ENCODE measurements around the gene ASCL5.

The ASCL5 gene

DNA sequence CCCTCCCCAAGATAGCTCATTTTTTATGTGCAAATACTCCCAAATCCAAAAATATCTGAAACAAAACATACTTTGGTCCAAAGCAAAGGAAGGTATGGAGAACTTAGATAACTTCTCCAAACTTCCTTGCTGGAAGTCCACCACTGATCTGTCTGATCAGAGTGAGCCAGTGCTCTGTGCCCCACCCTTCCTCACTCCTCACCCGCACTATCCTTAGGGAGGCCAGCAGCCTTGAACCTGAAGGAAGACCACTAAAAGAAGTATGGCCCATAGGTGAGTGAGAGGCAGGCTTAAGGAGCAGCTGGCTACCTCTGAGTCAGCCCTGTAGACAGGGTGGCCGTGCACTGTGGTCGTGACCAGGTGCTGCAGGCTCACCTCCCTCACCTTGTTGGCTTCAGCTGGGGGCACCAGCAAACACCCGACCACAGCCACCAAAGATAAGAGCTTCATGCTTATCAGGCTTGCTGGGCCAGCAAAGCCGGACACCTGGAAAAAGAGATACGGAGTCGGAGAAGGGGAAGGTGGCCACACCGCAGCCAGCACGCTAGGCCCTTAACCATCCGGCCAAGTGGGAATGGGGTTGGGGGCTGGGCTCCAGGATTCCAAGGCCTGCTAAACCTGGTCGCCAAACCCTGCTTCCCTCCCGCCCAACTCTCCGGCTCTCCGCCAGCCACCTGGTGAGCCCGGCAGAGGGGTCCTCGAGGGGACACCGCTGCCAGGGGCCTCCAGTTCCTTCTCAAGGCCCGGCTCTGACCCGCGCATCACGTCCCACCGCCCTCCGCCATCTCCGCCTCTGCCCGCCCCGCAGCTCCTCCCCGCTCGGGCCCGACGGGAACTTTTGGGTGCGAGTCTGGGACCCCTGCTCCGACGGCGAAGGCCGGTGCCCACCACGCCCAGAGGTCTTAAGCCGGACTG, 26.7 kb upstream of the ASCL5 start:
- DNase-seq = peak; percentile 85

DNA sequence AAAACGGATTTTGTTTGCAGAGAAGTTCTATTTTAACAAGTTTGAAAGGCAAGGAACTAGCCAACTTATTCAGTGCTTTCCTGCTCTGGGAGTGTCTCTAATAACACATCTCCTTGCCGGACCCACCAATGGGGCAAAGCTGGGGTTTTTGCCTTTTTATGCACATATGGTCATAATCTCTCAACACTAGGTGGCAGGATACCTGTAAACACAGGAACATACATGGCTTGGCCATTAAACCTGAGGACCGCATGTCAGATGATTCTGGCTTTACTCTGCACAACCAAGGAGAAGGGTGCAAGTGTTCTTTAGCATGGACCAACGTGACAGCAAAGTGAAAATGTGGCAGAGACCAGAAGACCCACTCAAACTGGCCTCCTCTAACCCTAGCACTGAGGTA, 22.4 kb upstream of the ASCL5 start:
- DNase-seq = no peak

DNA sequence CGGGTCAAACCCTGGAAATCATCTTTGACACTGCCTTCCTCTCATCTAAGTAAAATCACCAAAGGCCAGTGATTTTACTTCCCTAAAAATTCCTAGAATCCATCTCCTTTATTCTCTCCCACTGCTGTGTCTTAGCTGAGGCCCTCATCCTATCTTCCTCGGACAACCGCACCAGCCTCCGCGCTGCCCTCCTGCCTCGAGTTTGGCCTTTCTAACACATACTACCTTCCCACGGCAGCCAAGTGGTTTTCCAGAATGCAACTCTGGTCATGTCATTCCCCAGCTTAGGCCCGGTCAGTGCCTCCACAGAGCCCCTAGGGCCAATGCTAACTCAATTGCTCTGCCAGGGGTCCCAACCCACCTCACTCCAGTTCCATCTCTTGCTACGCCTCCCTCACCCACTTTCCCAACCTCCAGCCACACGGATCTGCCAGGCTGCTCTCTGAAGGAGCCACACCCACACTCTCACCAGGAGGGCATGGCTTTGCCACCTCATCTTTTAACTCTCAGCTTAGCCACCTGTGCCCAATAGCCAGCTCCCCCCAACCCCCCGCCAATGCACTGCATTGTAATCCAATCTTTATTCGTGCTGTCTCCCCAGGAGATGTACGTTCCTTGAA, 20.5 kb upstream of the ASCL5 start:
- no peak for DNase-seq

DNA sequence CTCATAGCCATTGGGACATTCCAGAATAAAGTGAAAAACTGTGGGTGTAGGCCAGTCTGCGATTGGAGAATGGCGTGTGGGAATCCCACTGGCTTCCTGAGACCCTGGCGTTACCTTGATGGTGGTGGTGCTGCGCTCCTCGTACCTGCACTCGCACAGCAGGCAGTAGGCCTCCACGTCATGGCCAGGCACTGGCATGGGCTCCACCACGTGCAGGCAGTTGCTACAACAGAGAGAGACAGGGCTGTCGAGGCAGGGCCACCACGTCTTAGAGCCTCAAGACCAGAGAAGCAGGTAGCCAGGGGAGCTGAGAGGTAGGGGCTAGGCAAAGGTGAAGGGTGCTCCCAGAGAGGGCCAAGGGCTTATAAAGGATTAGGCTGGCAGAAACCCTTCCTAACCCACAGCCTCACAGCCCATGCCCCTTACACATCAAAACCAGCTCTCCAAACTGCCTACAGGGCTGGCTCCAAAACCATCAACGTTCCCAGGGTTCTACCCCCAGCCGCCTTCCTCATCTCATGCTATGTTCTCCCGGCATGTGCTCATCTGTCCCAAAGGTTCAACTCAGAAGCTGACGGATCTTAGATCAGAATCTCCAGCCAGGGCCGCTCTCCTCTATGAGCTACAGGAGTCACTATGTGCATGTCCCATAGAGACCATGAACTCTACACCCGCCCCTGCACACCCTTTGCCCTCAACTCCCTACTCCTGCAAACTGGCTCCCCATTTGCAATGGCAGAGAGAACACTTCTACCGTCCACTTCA, 19.8 kb upstream of the ASCL5 start:
- DNase-seq = no peak

DNA sequence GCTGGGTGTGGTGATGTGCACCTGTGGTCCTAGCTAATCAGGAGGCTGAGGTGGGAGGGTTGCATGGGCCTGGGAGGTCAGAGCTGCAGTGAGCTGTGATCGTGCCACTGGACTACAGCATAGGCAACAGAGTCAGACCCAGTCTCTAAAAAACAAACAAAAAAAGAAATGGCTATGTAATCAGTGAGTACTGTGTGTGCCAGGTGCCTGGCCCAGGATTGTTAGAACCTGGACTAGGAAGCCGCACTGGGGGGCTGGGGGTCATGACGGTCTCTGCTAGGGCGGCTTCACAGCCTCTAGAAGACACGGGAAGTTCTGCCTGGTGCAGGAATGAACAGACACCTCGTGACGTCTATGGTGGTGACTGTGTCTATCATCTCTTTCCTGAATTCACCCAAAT, 18.8 kb upstream of the ASCL5 start:
- DNase-seq = no peak

DNA sequence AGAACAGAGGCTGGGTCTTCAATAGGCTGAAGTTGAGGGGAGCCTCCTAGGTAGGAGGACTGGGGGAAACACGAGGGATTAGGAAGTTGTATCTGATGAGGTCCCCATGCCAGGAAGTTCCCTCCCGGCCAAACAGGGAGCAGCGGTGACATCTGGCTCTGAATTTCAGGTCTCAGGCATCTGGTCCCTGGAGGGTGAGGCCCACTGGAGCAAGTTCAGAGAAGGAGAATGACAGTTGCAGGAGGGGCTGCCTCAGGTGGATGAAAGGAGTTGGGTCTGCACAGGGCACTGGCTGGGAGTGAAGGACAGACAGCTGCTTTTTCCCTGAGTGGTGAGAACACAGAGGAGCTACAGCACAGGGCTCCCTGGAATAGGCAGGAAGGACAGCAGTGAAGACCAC, 18.1 kb upstream of the ASCL5 start:
- no peak for DNase-seq

DNA sequence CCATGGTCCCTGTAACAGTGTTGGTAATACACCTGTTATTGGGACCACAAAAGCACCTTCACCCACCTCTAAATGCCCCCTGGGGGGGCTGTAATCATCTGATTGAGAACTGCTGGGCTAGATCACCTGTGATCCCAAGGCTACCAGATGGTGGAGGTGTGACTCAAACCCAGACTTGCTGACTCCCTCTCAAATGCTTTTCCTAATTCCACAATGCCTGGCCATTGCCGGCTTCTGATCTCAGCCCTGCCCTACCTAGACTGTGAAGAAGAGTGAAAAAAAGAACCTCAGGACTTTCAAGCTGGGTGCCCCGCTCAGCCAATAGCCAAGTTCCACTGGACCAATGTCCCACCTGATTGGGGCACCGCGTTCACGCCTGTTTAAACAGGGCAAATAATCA, 17.7 kb upstream of the ASCL5 start:
- DNase-seq = no peak

DNA sequence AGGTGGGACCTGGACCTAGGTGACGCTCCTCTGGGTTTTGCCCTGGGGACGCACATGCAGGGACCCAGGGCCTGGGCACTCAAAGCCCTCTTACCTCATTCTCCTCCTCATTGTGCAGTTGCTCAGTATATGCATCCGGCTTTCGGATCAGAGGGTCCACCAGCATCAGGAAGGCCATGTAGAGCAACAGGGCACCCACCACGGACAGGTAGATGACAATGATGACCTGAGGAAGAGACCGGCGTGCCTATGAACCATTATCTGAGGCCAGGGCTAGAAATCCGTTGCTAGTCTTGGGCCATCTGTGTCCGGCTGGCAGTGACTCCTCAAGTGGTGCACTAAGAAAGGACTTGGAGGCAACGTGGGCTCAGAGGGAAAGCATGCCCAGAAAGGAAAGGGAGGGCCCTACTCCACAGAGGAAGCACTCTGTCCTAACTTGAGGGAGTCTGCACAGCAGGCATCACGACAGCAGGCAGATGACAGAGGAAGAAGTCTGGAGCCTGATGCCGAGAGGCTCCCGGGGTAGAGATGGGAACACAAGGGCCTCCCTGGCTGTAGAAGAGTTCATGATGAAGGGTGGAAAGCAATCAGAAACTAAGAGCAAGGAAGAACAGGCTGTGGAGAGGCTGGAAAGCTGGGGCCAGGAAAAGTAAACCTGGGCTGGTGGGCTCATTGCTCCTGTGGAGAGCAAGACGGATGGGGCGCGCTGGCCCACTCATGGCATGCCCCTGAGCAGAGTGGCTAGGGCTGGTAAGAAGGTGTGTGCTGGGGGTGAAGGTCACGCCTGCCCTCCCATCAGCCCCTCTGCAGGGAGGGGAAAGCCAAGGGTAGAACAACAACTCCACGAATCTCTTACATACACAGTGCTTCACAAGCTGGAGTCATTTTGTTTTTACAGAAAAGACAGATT, 17.0 kb upstream of the ASCL5 start:
- no peak for DNase-seq

DNA sequence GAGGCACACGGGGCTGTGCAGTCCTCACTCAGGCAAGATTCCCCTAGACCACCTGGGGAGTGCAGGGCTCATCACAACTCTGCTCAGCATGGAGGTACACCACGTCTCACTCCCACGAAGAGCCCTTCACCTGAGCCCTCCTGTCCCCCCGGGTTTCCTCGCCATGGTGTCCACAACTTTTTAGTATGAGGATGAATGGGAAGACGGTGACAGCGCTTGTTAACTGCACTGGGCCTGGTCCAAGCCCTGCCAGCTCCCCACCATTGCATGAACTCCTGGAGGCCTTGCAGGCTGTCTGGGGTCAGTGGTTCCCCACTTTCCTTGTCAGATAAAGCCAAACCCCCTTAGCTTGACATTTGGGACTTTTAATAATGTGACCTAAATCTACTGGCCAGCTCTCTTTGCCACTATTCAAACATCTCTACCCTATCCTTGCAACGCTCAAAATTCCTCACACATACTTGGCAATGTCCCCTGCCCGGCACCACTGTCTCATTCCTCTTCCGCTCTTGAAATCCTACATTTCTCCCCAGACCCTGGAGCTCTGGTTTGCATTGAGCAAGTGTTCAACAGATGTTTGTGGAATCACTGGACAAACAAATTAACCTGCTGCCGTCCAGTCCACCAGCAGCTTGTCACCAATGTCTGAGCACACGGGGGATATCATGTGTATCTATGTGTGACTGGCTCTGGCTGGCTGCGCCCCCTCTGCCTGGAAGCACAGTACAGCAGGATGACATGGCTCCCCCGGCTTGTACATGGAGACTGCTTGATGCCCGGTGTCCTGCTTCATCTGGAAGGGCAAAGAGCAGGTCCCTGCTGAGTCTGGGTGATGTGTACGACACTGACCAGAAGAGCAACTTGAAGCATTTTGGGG, 16.1 kb upstream of the ASCL5 start:
- no peak for DNase-seq

DNA sequence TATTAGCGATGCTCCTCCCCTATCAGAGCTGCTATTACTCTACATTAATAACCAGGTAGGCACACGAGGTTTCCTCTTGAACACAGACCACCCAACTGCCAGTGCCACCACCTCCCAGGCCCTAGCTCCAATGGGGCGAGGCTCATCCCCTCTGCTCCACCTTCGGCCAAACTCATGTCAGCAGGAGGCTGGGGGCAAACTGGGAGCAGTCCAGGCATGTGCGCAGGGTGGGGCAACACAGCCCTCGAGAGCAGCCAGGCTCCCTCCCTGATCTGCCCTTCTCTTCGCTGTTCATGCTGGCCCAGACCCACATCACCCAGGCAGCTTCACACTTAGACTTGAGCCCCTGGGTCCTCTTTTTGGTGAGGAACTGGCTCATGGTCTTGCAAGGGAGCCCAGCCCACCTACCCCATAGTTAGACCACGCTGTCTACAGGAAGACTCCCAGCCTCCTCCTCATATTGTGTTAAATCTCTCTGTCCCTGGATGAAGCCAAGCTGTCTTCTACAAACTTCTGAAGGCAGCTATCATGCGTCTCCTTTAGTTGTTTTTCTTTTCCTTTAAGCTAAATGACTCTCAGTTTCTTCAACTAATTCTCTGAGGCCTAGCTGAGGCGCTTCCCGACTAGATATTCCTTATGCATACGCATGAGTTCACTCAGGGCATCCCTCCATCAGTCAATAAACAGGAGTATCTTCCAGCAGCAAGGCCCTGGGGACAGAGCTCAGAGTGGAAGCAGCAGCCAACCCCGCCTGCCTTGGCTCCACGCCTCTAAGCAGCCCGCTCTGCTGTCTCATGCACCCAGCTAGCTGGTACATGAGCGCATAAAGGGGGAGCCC, 15.2 kb upstream of the ASCL5 start:
- no peak for DNase-seq

DNA sequence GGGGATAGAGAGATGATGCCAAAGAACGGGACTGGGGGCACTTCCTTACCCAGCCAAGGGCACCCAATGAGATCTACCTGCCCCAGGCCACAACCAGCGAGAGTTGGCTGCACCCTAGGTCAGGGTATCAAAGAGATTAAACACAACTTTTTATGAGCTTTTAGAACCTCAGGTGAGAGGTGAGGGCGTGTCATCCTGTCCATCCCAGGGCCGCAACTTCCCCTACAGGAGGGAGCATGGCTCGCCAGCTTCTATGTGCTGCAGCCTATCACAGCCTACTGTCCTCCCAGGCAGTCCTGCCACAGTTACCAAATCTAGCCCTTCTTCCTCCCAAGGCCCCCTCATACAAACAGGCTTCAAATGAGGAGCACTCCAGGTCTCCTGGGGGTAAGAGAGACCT, 14.4 kb upstream of the ASCL5 start:
- no peak for DNase-seq

DNA sequence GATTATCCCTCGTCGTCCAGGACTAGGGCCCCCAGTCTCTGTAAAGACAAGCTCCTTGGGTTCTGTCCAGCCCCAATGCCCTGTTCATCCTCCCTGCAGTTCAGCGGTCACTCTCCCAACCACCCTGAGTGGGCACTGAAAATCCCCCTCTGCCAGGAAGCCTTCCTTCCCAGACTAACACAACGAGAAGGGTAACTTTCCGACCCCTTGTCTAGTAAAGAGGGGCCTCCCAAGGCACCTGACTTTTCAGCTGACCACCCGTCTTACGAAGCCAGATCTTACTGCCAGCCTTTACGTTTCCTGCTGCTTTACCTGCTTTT, 13.9 kb upstream of the ASCL5 start:
- DNase-seq = no peak

DNA sequence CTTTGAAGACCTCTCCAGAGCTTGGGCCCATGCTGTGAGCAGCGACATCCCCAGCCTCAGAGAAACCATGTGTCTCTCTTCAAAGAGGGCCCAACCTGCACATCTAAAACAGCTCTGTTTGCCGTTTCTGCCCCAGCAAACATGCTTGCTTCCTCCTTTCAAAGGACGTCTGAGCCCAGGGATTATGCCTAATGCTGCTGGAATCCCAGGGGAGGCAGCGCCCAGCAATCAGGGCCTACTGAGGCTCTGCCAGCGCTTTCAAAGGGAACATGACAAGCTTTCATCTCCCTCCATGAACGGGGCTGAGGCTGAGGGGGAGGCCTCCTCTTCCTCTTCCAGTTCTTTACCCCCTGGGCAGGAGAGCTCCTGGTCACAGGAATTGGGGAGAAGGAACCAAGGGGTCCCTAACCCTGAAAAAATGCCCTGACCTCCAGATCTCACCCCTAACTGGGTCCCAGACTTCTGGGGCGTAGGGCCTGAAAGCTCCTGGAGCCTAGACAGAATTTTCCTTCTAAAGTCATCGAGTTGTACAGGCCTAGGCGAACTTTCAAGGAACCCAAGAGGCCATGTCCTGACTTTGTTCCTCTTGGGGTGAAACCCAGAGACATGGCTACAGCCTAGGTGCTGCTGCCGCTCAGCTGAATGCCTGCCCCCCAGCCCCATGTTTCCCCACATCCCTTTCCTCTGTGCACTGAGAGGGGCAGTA, 13.4 kb upstream of the ASCL5 start:
- DNase-seq = no peak

DNA sequence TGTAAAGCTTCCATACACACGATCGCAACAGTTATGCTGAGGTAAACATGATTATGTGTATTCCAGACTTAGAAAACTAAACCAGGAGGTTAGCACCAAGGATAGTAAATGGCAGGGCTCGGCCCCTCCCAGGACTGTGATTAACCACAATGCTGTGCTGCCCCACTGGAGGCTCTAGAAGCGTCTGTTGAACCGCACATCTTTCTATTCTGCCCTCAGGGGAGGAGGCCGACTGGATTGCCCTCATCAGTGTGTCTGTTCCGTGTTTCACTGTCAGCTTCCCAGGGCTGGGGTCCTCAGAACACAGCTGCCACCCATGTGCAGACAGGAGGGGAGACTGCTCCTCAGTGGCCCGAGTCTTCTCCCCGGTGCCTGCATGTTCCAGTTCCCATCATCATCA, 12.8 kb upstream of the ASCL5 start:
- no peak for DNase-seq

DNA sequence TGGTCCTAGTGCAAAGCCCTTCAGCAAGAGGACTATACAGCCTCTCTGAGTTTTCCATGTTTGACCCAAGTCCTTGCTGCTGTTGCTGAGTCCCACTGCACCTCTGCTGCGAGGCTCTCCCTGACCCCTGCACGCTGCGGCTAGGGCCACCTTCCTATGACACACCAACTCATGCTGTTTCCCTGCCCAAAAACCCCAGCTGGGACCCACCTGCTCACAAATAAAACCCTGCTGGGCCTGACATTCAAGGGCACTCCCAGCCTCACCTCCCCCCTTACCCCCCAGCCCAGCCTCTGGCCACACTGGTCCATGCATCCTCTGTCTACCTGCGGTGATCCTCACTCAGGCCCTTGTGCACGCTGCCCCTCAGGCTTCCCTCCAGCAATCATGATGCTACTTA, 12.3 kb upstream of the ASCL5 start:
- DNase-seq = no peak

DNA sequence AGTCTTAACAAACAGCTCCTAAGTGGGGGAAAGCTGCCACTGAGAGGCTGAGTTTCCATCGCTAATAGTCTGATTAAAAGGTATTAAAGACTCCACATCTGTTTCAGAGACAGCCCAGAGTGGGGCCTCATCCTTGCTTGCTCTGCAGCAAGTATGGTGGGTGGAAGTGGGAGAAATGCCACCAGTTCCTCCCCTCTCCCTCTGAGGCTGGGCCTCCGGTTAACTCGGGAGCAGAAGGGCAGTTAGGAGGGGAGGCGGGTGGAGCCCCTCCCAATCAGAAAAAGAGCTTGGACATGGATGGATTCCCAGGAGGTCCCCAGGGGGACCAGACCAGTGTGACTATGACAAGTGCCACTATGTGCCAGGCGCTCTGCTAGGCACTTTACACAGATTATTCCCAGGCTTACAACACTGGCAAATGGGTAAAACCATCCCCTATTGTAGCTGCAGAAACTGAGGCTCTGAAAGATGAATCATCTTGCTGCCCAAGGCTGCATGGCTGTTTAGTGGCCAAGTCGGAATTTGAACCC, 11.4 kb upstream of the ASCL5 start:
- DNase-seq = no peak

DNA sequence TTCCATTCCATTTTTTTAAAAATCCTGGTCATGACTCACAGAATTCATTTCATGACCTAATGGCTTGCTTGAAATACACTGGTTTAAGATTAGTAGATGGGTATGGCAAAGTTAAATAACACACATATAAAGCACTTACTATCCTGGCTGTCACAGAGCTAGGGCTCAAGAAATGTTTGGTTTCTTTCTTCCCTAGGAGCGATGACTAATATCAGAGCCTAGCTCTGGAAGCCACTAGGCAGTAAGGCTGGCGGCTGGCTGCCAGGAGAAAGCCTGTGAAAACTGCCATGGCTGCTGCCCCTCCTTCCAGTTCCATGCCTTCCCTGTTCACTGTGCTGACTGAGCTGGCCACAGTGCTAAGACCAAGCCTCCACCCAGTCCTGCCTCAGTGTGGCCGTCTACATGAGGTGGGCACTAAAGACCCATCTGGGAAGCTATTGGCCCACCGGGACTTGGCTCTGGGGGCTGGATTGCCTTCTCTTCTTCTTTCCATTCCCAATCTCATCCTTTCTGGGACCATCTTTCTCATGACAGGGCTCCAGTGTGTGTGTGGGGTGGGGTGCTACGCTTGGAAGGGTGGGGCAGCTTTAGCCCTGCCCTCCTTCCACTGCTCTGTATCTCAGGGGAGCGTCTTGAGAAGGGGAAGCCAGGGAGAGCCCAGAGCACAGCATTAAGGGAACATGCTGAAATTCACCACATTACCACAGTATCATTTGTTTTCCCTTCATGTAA, 10.8 kb upstream of the ASCL5 start:
- DNase-seq = no peak

DNA sequence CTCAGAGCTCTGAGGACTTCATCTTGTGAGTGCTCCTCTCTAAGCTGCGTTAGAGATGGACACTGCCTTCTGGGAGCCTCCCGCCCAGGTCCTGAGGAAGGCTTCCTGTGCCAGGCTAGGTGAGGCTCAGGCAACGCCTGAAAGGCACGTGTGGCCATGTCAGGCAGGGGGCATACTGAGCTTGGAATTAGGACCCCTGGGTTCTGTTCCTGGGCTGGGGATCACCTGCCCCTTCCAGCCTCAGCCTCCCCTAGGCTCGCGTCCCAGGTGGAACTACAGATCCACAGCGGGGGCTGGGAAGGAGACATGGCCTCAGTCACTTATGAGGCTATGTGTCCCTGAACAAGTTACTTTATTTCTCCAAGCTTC, 10.0 kb upstream of the ASCL5 start:
- no peak for DNase-seq

DNA sequence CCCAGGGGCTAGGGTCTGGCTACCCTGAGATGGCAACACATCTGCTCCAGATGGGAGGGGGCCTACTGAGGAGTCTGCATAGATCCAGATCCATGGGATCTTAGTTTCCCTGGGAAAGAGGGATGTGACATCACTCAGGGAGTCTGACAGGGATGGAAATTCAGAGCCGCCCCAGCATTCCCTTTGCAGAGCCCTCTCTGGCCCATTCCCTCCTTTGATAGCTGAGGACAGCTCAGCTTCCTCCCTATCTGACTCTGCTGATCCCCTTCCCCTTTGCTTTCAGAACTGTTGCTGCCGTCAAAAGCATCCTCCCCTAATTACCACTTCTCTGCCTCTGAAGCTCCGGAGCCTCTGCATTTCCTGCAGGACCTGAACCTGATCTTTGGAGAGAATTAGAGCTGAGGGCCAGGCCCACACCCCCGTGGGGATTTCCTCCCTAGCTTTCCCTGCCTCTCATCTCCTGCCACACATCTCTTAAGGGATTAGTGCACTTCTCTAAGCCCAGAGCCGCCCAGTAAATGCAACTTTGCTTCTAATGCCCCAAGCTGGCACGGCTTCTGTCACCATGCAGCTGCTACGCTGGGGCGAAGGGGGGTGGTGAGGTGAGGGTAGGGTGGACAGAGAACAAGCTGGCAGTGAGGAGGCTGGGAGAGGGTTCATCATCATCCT, 9.5 kb upstream of the ASCL5 start:
- DNase-seq = no peak

Data from retina (tissue), 1 donor.